ENCODE measurements around the gene IRF8.
"Not testable (repeated sequence)": the region's sequence is repeated elsewhere in the genome, so short reads cannot be mapped to it uniquely, and the experiment has no call there.

IRF8 gene

DNA sequence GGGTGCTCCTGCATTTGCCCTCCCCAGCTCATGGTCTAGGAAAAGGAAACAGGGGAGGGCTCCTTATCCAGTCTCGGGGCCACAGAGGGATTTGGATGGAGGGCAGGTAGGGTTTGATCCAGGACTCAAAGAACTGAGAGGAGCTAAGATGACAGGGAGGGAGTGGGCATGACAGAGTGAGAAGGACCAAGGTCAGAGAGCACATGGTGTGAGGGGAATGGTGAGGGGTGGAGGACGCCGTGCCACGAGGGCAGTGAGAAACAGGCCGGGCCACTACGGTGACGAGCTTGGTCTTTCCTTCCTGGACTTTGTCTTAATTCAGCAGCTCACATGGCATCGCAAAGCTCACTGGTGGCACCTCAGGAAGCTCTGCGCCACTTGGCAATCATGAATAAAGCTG lies 35.2 kb downstream of the IRF8 start:
- TF ChIP-seq, protein P1, sequence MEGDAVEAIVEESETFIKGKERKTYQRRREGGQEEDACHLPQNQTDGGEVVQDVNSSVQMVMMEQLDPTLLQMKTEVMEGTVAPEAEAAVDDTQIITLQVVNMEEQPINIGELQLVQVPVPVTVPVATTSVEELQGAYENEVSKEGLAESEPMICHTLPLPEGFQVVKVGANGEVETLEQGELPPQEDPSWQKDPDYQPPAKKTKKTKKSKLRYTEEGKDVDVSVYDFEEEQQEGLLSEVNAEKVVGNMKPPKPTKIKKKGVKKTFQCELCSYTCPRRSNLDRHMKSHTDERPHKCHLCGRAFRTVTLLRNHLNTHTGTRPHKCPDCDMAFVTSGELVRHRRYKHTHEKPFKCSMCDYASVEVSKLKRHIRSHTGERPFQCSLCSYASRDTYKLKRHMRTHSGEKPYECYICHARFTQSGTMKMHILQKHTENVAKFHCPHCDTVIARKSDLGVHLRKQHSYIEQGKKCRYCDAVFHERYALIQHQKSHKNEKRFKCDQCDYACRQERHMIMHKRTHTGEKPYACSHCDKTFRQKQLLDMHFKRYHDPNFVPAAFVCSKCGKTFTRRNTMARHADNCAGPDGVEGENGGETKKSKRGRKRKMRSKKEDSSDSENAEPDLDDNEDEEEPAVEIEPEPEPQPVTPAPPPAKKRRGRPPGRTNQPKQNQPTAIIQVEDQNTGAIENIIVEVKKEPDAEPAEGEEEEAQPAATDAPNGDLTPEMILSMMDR (IDR thresholded peaks at IDR 0.05; ENCODE audit: low read depth, low read length): no peak
- no peak for DNase-seq (ENCODE audit: low read depth in 2 of 2)
- H3K4me3 ChIP-seq (replicated peaks in 1 of 2; ENCODE audit: low read depth in 2 of 2, low read length in 2 of 2): no peak overlapping the region

DNA sequence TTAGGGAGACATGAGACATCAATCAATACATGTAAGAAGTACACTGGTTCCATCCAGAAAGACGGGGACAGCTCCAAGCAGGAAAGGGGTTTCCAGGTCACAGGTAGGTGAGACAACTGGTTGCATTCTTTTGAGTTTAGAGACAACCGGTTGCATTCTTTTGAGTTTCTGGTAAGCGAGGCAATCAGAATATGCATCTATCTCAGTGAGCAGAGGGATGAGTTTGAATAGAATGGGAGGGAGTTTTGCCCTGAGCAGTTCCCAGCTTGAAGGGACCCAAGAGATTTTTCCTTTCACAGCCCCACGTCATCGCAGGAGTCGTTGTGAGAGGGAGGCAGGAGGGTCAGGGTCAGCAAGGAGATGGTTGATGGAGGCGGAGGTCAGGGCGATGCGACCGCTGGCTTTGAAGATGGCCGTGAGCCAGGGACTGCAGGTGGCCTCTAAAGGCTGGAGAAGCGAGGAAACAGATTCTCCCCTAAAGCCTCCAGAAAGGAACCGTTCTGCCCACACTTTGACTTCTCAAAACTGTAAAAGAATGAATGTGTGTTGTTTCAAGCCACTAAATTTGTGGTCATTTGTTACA lies 36.5 kb downstream of the IRF8 start:
- H3K4me3 ChIP-seq (replicated peaks in 1 of 2; ENCODE audit: low read depth in 2 of 2, low read length in 2 of 2): no peak overlapping the region
- TF ChIP-seq, protein P1 (IDR thresholded peaks at IDR 0.05; ENCODE audit: low read depth, low read length): no peak
- no peak for DNase-seq (ENCODE audit: low read depth in 2 of 2)

DNA sequence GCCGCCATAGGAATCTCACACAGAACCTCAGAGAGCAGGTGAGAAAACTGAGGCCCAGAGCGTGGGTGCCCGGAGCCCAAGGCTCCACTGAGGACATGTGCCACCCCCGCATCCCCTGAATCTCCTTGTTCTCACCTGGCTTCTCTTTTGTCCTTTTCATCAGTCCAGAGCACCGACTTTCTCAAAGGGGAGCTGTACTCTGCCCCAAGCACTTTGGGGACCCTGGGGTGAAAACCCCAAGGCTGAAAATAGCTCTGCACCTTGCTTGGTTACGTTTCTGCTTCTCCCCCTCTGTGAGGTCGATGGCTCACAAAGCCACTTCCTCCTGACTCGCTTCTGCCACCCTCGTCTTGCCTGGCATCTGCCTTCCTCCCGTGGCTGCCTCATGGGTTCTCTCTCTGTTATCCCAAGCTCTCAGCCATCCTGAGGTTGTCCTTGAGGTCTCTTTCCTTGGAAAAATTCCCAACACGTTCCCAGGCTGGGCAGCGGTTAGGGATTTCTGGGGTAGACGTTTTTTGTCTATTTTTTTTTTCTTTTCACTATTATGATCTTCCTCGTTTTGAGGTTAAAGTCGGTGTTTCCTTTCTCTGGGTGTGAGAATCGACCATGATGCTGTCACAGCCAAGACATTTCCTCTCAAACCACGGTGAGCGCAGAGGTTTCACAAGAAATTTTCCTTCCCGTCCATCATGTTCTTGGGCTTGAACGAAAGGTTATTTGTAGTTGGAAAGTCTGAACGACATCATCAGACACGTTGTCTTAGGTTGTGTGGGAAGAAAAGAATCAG lies 37.2 kb downstream of the IRF8 start:
- TF ChIP-seq, protein P1 (IDR thresholded peaks at IDR 0.05; ENCODE audit: low read depth, low read length): no peak
- DNase-seq (ENCODE audit: low read depth in 2 of 2): no peak
- H3K4me3 ChIP-seq (replicated peaks in 1 of 2; ENCODE audit: low read depth in 2 of 2, low read length in 2 of 2): no peak overlapping the region

DNA sequence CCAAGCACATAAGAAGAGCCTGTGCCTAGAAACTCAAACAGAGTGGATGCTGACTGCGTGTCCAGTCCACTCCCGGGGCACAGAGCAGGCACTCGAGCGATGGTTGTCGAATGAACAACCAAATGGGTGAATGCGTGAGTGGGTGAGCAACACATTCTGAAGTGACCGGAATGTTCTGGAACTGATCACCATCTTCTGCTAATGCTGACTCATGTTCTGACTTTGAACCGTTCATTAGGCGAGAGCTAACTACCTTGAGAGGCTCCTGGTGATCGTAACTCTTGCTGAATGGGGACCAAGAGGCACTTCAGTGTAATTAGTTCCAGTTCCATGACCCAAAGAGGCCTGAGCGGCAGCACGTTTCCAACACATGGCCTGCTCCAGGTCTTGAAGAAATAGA lies 37.9 kb downstream of the IRF8 start:
- H3K4me3 ChIP-seq (replicated peaks in 1 of 2; ENCODE audit: low read depth in 2 of 2, low read length in 2 of 2): no peak overlapping the region
- no peak for DNase-seq (ENCODE audit: low read depth in 2 of 2)
- TF ChIP-seq, protein P1 (IDR thresholded peaks at IDR 0.05; ENCODE audit: low read depth, low read length): no peak

DNA sequence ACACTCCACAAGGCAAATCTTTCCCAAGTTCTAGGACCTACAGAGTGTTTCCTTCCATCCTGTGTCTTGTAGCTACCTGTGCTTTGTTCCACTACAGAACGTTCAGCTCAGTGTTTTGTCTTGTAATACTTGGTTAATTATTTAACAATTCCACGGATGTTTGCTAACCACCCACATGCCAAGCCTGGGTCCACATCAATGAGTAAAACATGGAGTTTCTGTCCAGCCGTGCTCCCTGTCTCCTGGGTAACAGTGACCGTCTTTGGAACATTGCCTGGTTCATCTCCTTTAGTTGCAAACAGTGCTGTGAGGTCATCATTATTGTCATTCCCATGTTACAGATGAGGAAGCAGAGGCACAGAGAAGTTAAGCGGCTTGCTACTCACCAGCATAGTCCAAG lies 41.3 kb downstream of the IRF8 start:
- TF ChIP-seq, protein P1 (IDR thresholded peaks at IDR 0.05; ENCODE audit: low read depth, low read length): no peak
- no peak overlapping the region for H3K4me3 ChIP-seq (replicated peaks in 1 of 2; ENCODE audit: low read depth in 2 of 2, low read length in 2 of 2)
- DNase-seq (ENCODE audit: low read depth in 2 of 2): no peak

DNA sequence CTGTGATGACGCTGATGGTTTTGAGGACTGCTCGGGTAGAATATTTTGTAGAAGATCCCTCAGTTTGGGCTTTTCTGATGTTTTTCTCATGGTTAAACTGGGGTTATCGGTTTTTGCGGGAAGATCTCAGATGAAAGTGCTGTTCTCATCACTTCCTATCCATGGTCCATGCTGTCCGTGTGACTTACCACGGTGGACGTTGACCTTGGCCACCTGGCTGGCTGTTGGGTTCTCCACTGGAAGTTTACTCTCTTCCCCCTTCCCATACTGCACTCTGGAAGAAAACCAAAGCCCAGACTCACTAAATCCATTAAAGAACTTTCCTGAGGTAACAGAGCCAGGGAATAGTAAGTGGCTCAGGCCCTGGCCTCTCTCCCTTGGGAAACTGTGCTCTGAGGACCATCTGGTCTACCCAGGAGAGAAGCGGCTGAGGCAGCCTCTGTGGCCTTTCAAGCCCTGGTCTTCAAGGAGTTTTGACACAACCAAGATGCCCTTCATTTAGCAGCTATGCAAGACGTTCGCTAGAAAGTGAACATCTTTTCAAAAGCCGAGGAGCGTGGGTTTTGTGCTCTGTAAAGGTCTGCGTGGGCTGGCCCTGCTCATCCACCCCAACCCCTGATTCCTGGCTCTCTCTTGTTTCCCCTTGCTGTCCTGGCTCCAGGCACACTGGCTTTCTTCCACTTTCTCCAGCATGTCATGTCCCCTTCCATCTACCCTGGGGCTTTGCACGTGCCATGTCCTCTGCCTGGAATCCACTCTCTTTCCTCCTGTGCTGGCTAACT lies 43.1 kb downstream of the IRF8 start:
- no peak for DNase-seq (ENCODE audit: low read depth in 2 of 2)
- TF ChIP-seq, protein P1 (IDR thresholded peaks at IDR 0.05; ENCODE audit: low read depth, low read length): no peak
- no peak overlapping the region for H3K4me3 ChIP-seq (replicated peaks in 1 of 2; ENCODE audit: low read depth in 2 of 2, low read length in 2 of 2)

DNA sequence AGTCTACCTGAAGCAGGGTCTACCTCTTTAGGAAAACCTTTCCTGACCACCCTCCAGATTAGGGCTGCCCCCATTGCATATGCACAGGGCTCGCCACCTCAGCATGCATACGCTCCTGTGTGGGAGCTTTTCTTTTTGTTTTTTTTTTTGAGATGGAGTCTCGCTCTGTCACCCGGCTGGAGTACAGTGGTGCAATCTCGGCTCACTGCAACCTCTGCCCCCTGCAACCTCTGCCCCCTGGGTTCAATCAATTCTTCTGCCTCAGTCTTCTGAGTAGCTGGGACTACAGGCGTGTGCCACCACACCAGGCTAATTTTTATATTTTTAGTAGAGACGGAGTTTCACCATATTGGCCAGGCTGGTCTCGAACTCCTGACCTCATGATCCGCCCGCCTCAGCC lies 43.7 kb downstream of the IRF8 start:
- not testable (repeated sequence) for H3K4me3 ChIP-seq (replicated peaks in 1 of 2; ENCODE audit: low read depth in 2 of 2, low read length in 2 of 2); DNase-seq (ENCODE audit: low read depth in 2 of 2)

Measured in cardiac fibroblast (primary cell).